K562 (cell line): ENCODE measurements around the gene PXDC1. TPM values are rescaled to one million over a fixed set of nuclear protein-coding genes. Genes with fewer than 3 reads are reported as not detected.

Source experiments
- CHD7 ChIP-seq: fragments of 200-600 bp; sonication (generic); IDR thresholded peaks from one replicate; pipeline ENCODE4 v1.6.1; 2012; ENCODE audit warnings: mild to moderate bottlenecking, low read depth, low read length, inconsistent platforms
- DEAF1 ChIP-seq: fragments of 450-650 bp; formaldehyde crosslinking; IDR thresholded peaks from 2 replicates; pipeline ENCODE4 v1.4.0; 2020; ENCODE audit warnings: mild to moderate bottlenecking, moderate library complexity
- JUN ChIP-seq, 2 experiments: sonication (generic) in 1 of 2; formaldehyde crosslinking in 1 of 2; IDR thresholded peaks; 2 replicates each; pipeline versions ENCODE4 v1.6.1 to v1.8.0; 2012 to 2022; ENCODE audit warnings: borderline replicate concordance in 2 of 2, mild to moderate bottlenecking in 2 of 2, improper control_type of control experiment in 1 of 2, low read depth in 1 of 2, low read length in 1 of 2, missing genetic modification reagents in 1 of 2
- PATZ1 ChIP-seq: fragments of 250-450 bp; sonication (Bioruptor Pico); IDR thresholded peaks from 2 replicates; pipeline ENCODE4 v1.5.0; 2020; ENCODE audit warnings: mild to moderate bottlenecking, borderline replicate concordance
- PTRF ChIP-seq: fragments of 450-650 bp; IDR thresholded peaks from 2 replicates; pipeline ENCODE4 v1.6.1; 2016; ENCODE audit warnings: mild to moderate bottlenecking, missing genetic modification characterization, missing compliant biosample characterization
- SMARCB1 ChIP-seq: IDR thresholded peaks from 2 replicates; pipeline ENCODE4 v1.6.1; 2011; ENCODE audit warnings: improper control_type of control experiment, low read depth; ENCODE audit not compliant: insufficient read length
- XRCC5 ChIP-seq: fragments of 200-400 bp; formaldehyde crosslinking; IDR thresholded peaks from 2 replicates; pipeline ENCODE4 v1.6.1; 2017; ENCODE audit warnings: low read depth, mild to moderate bottlenecking, low read length
- ZFPM2 ChIP-seq: fragments of 250-450 bp; sonication (Bioruptor Pico); IDR thresholded peaks from 2 replicates; pipeline ENCODE4 v1.5.1; 2022; ENCODE audit warnings: mild to moderate bottlenecking
- ZNF184 ChIP-seq: sonication (generic); formaldehyde crosslinking; IDR thresholded peaks from 2 replicates; pipeline ENCODE4 v1.5.0; 2020; ENCODE audit warnings: missing genetic modification reagents
- ZNF512 ChIP-seq: IDR thresholded peaks from 2 replicates; pipeline ENCODE4 v1.6.1; 2016; ENCODE audit warnings: missing genetic modification characterization, missing compliant biosample characterization
- polyA plus RNA-seq, 8 experiments: library from polyadenylated mRNA; depleted of rRNA in 4 of 8; stranded (reverse) in 5 of 8; unstranded in 3 of 8; fragments of >200 nt; fragmentation: Nextera tagmentation in 2 of 8; fragmentation: Illumina TruSeq in 1 of 8; extraction: Ambion mirVana in 2 of 8; extraction: Trizol in 1 of 8; gene quantifications; 2 replicates each; pipeline versions ENCODE4 v1.2.1 to v1.2.3, GENCODE V29; 2011 to 2014; ENCODE audit warnings: inconsistent platforms in 1 of 8, missing spikeins in 1 of 8
- total RNA-seq, 7 experiments: library from RNA; depleted of rRNA in 6 of 7; stranded (reverse); fragments of >200 nt in 6 of 7; fragmentation: Illumina TruSeq in 2 of 7; extraction: Trizol in 2 of 7; gene quantifications; 2 replicates each; pipeline versions ENCODE4 v1.2.1 to v1.2.3, GENCODE V29; 2011 to 2021; ENCODE audit warnings: low replicate concordance in 1 of 7

The PXDC1 gene
- total and polyA plus RNA-seq, 9 of the 15 experiments (the other 6 are each of a cell fraction or from before 2014, with no cell fraction given), result 0.09 to 0.33 (median 0.16) TPM; not detected in 5

GRCh38 chr6:3690506-3690905 is 61.0 kb downstream of the PXDC1 start (continued):
- TF ChIP-seq CHD7 (no peak), PATZ1 (CRISPR knock-in tag) (no peak), JUN (IDR thresholded peaks at IDR 0.05; ENCODE audit: borderline replicate concordance, low read depth, low read length) (no peak), JUN (CRISPR knock-in tag; IDR thresholded peaks at IDR 0.05; ENCODE audit: borderline replicate concordance) (no peak), SMARCB1 (no peak), XRCC5 (no peak), PTRF (tag) (no peak), DEAF1 (CRISPR knock-in tag) (no peak), ZFPM2 (CRISPR knock-in tag) (no peak), ZNF512 (tag) (no peak), ZNF184 (CRISPR knock-in tag) (no peak)
